ENCODE measurements around the gene SLC3A2.
"Not testable (repeated sequence)": the region's sequence is repeated elsewhere in the genome, so short reads cannot be mapped to it uniquely, and the experiment has no call there.

The SLC3A2 gene

GRCh38 chr11:62880803-62881578 lies at the start of gene SLC3A2:
SLC3A2 (plus strand) TSS chr11:62880896; CDS start chr11:62881024, 128 bp downstream.
- peak; percentile 57 for DNase-seq (ENCODE audit: low read depth)

- no peak for DNase-seq (ENCODE audit: low read depth)
These were observed 49.7 kb upstream of the SLC3A2 start for GRCh38 chr11:62830904-62831519.

- peak; percentile 95 for DNase-seq (ENCODE audit: low read depth)
These were observed 49.0 kb upstream of the SLC3A2 start, which contains the start of gene STX5 for GRCh38 chr11:62831520-62832335. STX5 (minus strand) TSS chr11:62832051; CDS start chr11:62831243, 808 bp downstream.

GRCh38 chr11:62832336-62833234 lies 48.1 kb upstream of the SLC3A2 start, which contains the start of gene TEX54:
TEX54 (minus strand) TSS chr11:62832841.
- no peak for DNase-seq (ENCODE audit: low read depth)

GRCh38 chr11:62835336-62835735 lies 45.4 kb upstream of the SLC3A2 start:
- no peak for DNase-seq (ENCODE audit: low read depth)

- DNase-seq (ENCODE audit: low read depth) = peak; percentile 70
These were observed 41.4 kb upstream of the SLC3A2 start, which contains the start of gene WDR74 for GRCh38 chr11:62839050-62839945. WDR74 (minus strand) TSS chr11:62839590; CDS start chr11:62839570, 20 bp downstream.

GRCh38 chr11:62840721-62841360 lies 39.9 kb upstream of the SLC3A2 start:
- peak; percentile 78 for DNase-seq (ENCODE audit: low read depth)

GRCh38 chr11:62841361-62842170 lies 39.1 kb upstream of the SLC3A2 start:
- DNase-seq (ENCODE audit: low read depth) = peak; percentile 100

- DNase-seq (ENCODE audit: low read depth) = no peak
These were observed 38.4 kb upstream of the SLC3A2 start for GRCh38 chr11:62842171-62842741.

- DNase-seq (ENCODE audit: low read depth) = not testable (repeated sequence)
These were observed 37.8 kb upstream of the SLC3A2 start for GRCh38 chr11:62842891-62843290.

GRCh38 chr11:62843466-62843865 lies 37.2 kb upstream of the SLC3A2 start:
- DNase-seq (ENCODE audit: low read depth) = no peak

GRCh38 chr11:62844154-62844553 lies 36.5 kb upstream of the SLC3A2 start:
- DNase-seq (ENCODE audit: low read depth) = no peak

- DNase-seq (ENCODE audit: low read depth) = no peak
These were observed 34.5 kb upstream of the SLC3A2 start for GRCh38 chr11:62846177-62846576.

GRCh38 chr11:62847767-62848314 lies 32.9 kb upstream of the SLC3A2 start:
- no peak for DNase-seq (ENCODE audit: low read depth)

GRCh38 chr11:62850911-62851806 lies 29.5 kb upstream of the SLC3A2 start:
- no peak for DNase-seq (ENCODE audit: low read depth)

- DNase-seq (ENCODE audit: low read depth) = no peak
These were observed 28.7 kb upstream of the SLC3A2 start for GRCh38 chr11:62851807-62852522.
